Lower leg skin (tissue), 4 donors: ENCODE results near the gene PRPSAP2. TPM values are rescaled to one million over a fixed set of nuclear protein-coding genes. Genes with fewer than 3 reads are reported as not detected.

Experiments used
- DNase-seq, 2 donors: peaks; one replicate each; pipeline ENCODE4 v3.0.0-alpha.2; 2019; ENCODE audit warnings: low spot score in 2 of 2
- H3K4me3 ChIP-seq: fragments of 200-600 bp; sonication (generic); 2 replicates; pipeline ENCODE4 v1.5.1; 2017; ENCODE audit warnings: mild to moderate bottlenecking, low read depth; ENCODE audit not compliant: poor library complexity, severe bottlenecking
- CTCF ChIP-seq, 3 donors: fragments of 450-650 bp; IDR thresholded peaks; one replicate each; pipeline ENCODE4 v1.5.1; 2016; ENCODE audit warnings: antibody characterized with exemption in 3 of 3, mild to moderate bottlenecking in 3 of 3, moderate library complexity in 2 of 3
- POLR2A ChIP-seq, 2 donors: fragments of 450-650 bp; IDR thresholded peaks; one replicate each; pipeline ENCODE4 v1.6.1; 2016 to 2017; ENCODE audit warnings: antibody characterized with exemption in 2 of 2, mild to moderate bottlenecking in 1 of 2, moderate library complexity in 1 of 2
- WGBS, 2 donors: methylation state at CpG; one replicate each; pipeline ENCODE4 v1.1.5; 2018; 5-methylcytosine and 5-hydroxymethylcytosine counted together
- intact Hi-C: fragments of 100-400 bp; cut with DNase I; formaldehyde crosslinking; loops from one replicate; pipeline ENCODE4 v1.15.0; 2023; ENCODE audit warnings: low total_unique reads
- total RNA-seq, 4 donors: library from RNA; depleted of rRNA; stranded (reverse); fragments of >200 nt; gene quantifications; one replicate each; pipeline ENCODE4 v1.1.0, GENCODE V29; 2016

The PRPSAP2 gene
- total RNA-seq, 4 donors from 2014 or later = 16.3 to 27.3 (median 23.0) TPM

- DNase-seq = no peak
- H3K4me3 ChIP-seq = no peak overlapping the region
- no peak for TF ChIP-seq CTCF (IDR thresholded peaks at IDR 0.05)
- no peak for TF ChIP-seq POLR2A (IDR thresholded peaks at IDR 0.05)
- intact Hi-C loops = no loop called here
- 41 to 49% methylated on average over 4 to 9 of the region's 9 CpGs for WGBS, 2 donors
These were observed 30.9 kb downstream of the PRPSAP2 start for GRCh38 chr17:18888766-18889290.

- no peak for DNase-seq
- TF ChIP-seq CTCF (IDR thresholded peaks at IDR 0.05) (no peak), POLR2A (IDR thresholded peaks at IDR 0.05) (no peak)
- no peak overlapping the region for H3K4me3 ChIP-seq
- WGBS, 2 donors = 52 to 59% methylated on average over 5 of the region's 5 CpGs
- intact Hi-C loops = no loop called here
These were observed 31.7 kb downstream of the PRPSAP2 start for GRCh38 chr17:18889658-18890057.

- H3K4me3 ChIP-seq = no peak overlapping the region
- intact Hi-C loops = no loop called here
- TF ChIP-seq POLR2A (IDR thresholded peaks at IDR 0.05) = no peak
- no peak for TF ChIP-seq CTCF (IDR thresholded peaks at IDR 0.05)
- 95 to 96% methylated on average over 6 of the region's 6 CpGs for WGBS, 2 donors
- peak in 1 of 2 donors; percentile 15 for DNase-seq
These were observed 33.6 kb downstream of the PRPSAP2 start for GRCh38 chr17:18891541-18891940.

- intact Hi-C loops = no loop called here
- no peak overlapping the region for H3K4me3 ChIP-seq
- no peak for DNase-seq
- WGBS, 2 donors = 92 to 100% methylated on average over 1 of the region's 1 CpG
- no peak for TF ChIP-seq CTCF (IDR thresholded peaks at IDR 0.05)
- no peak for TF ChIP-seq POLR2A (IDR thresholded peaks at IDR 0.05)
These were observed 38.2 kb downstream of the PRPSAP2 start for GRCh38 chr17:18896146-18896545.

- no peak overlapping the region for H3K4me3 ChIP-seq
- TF ChIP-seq POLR2A (IDR thresholded peaks at IDR 0.05) (no peak), CTCF (IDR thresholded peaks at IDR 0.05) (no peak)
- no peak for DNase-seq
- WGBS, 2 donors = 79 to 87% methylated on average over 2 of the region's 2 CpGs
- intact Hi-C loops = no loop called here
These were observed 39.0 kb downstream of the PRPSAP2 start for GRCh38 chr17:18896947-18897346.

- H3K4me3 ChIP-seq = no peak overlapping the region
- DNase-seq = no peak
- 94 to 95% methylated on average over 5 of the region's 5 CpGs for WGBS, 2 donors
- no peak for TF ChIP-seq CTCF (IDR thresholded peaks at IDR 0.05)
- no peak for TF ChIP-seq POLR2A (IDR thresholded peaks at IDR 0.05)
- intact Hi-C loops = no loop called here
These were observed 46.6 kb downstream of the PRPSAP2 start for GRCh38 chr17:18904482-18904881.
